Testis (tissue), 2 donors: ENCODE data around the gene ALOX15B.

Source experiments
- POLR2A ChIP-seq: fragments of 450-650 bp; IDR thresholded peaks from one replicate; pipeline ENCODE4 v1.6.1; 2017; ENCODE audit warnings: antibody characterized with exemption, mild to moderate bottlenecking, moderate library complexity
- TF ChIP-seq, protein P1 (sequence below), 3 experiments: fragments of 450-650 bp in 2 of 3; fragments of 200-600 bp in 1 of 3; sonication (generic) in 1 of 3; IDR thresholded peaks; one replicate each; pipeline ENCODE4 v1.5.1; 2016 to 2019; ENCODE audit warnings: antibody characterized with exemption in 3 of 3, mild to moderate bottlenecking in 2 of 3, moderate library complexity in 1 of 3

- TF ChIP-seq, protein P1, sequence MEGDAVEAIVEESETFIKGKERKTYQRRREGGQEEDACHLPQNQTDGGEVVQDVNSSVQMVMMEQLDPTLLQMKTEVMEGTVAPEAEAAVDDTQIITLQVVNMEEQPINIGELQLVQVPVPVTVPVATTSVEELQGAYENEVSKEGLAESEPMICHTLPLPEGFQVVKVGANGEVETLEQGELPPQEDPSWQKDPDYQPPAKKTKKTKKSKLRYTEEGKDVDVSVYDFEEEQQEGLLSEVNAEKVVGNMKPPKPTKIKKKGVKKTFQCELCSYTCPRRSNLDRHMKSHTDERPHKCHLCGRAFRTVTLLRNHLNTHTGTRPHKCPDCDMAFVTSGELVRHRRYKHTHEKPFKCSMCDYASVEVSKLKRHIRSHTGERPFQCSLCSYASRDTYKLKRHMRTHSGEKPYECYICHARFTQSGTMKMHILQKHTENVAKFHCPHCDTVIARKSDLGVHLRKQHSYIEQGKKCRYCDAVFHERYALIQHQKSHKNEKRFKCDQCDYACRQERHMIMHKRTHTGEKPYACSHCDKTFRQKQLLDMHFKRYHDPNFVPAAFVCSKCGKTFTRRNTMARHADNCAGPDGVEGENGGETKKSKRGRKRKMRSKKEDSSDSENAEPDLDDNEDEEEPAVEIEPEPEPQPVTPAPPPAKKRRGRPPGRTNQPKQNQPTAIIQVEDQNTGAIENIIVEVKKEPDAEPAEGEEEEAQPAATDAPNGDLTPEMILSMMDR (IDR thresholded peaks at IDR 0.05), result no peak
- no peak for TF ChIP-seq POLR2A
Observed at GRCh38 chr17:8021565-8022359, 17.1 kb upstream of the ALOX15B start.
